Right renal pelvis (tissue), 4 donors: Measurements from ENCODE around the gene HELZ2. TPM values are rescaled to one million over a fixed set of nuclear protein-coding genes. Genes with fewer than 3 reads are reported as not detected.
"Not testable (repeated sequence)": the region's sequence is repeated elsewhere in the genome, so short reads cannot be mapped to it uniquely, and the experiment has no call there.

Experiments used
- DNase-seq, 4 donors: peaks; one replicate each; pipeline ENCODE4 v3.0.0-alpha.2; 2013; ENCODE audit warnings: low read depth in 4 of 4, low spot score in 3 of 4, missing footprints in 1 of 4
- polyA plus RNA-seq, 4 donors: library from polyadenylated mRNA; unstranded; fragments of 120-200 nt; gene quantifications; one replicate each; pipeline ENCODE4 v1.2.1, GENCODE V29; 2013; ENCODE audit not compliant: insufficient read length in 4 of 4

The HELZ2 gene
- polyA plus RNA-seq, 4 donors, result 10.1 to 15.3 (median 11.2) TPM

GRCh38 chr20:63565699-63566335 lies 8.2 kb downstream of the HELZ2 start:
- no peak for DNase-seq

DNA sequence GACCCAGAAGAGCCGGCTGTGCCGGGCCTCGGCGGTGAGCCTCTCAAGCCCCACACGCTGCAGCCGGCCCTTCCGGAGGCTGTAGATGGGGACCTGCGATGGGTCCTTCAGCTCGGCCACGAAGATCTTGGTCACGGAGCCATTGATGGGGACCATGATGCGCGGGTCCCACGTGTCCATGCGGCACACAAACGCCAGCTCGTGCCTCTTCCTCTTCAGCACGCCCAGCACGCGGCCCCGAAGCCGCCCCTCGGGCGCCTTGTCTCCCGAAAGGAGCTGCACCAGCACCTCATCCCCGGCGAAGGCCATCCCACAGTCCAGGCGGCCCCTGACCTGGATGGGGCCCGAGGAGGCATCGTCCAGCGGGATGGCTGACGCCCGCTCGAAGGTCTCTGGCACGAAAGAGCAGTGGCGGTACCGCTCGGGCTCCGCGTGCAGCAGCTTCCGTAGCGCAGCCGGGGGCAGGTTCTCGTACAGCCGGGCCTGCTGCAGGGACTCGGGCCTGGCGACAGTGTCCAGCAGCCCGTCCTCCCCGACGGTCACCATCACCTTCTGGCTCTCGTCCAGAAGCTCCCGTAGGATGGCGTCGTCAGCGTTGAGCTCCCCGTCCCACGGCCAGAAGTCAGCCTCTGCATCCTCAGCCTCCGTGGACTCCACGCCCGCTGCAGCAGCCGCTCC lies 8.9 kb downstream of the HELZ2 start:
- no peak for DNase-seq

DNA sequence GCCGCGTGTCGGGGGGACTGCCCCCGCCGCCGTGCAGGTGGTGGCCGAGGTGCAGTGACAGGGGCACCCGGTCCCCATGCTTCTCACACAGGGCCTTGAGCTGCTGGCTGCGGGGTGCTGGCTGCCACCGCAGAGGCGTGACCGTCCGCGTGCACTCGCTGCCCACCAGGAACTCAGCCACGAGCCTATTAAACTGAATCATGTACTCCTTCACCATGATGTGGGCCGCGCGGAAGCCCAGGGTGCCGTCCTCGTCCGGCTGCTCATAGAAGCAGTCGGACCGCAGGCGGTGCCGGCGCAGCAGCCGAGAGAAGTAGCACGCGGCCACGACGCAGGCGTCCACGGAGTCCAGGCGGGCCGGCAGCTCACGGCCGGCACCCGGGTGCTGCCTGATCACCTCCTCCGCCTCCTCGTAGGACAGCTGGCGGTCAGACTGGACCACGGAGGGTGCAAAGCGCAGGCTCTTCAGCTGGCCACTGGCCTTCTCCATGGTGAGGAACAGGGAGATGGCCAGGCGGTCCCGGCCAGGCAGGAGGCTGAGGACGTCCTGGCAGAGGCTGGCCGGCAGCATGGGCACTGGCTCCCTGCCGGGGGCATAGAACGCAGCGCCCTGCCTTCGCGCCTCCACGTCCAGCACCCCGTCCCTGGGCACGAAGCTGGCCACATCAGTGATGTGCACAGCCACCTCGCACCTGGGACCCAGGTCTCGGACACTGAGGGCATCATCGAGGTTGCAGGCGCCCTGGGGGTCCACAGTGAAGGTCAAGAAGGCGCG lies 9.8 kb downstream of the HELZ2 start:
- no peak for DNase-seq

- no peak for DNase-seq
These were observed 10.7 kb downstream of the HELZ2 start for GRCh38 chr20:63563225-63563935.

GRCh38 chr20:63562461-63563224 lies 11.4 kb downstream of the HELZ2 start:
- DNase-seq, result no peak

DNA sequence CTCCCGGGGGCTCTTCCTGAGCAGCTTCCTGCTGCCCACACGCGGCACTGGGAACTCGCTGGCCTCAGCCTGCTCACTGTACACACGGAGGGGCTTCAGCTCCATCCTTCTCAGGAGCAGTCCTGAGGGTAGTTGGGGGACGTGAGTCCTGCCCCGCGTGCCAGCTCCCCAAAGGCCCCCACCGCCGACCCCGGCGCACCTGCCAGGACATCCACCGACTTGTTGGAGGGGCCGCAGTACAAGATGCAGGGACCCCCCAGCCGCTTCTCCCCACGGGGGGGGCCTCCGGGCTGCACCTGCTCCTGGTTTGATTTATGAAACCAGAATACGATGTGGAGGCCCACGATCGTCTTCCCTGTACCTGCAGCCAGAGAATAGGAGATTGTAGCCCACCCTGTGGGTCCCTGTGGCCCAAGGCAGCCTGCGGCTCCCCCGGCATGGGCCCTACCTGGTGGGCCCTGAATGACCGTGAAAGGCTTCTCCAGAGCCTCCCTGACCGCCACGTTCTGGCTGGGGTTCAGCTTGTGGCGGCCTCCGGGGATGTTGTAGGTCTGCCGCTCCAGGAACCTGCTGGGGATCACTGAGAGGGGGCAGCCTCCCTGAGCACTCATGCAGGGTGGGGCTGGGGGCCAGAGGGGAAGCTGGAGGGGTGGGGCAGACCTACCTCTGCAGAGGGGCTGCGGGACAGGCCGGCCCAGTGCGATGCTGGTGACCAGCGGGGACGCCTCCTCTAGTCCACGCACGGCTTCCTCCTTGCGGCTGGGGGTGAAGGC lies 12.2 kb downstream of the HELZ2 start:
- DNase-seq, result no peak

- DNase-seq, result no peak
These were observed 13.0 kb downstream of the HELZ2 start for GRCh38 chr20:63560856-63561609.

DNA sequence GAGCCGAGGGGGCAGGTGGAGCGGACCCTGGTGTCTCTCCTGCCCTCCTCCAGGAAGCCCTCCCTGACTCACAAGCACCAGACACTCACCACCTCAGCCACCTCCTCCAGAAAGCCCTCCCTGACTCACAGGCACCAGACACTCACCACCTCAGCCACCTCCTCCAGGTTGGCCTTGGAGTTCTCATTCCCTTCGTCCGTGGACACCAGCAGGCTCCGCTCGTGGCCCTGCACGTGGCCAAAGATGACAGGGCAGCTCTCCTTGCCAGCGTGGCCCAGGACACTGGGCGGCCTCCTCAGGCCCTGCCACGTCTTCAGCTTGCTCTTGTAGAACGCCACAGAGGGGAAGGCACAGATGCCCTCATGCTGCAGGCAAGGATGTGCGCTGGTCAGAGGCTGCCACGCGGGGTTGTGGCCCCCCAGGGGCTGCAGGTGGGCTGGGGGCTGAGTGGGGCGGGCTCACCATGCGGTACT lies 13.7 kb downstream of the HELZ2 start:
- DNase-seq, result no peak

GRCh38 chr20:63559485-63560332 lies 14.3 kb downstream of the HELZ2 start:
- not testable (repeated sequence) for DNase-seq

DNA sequence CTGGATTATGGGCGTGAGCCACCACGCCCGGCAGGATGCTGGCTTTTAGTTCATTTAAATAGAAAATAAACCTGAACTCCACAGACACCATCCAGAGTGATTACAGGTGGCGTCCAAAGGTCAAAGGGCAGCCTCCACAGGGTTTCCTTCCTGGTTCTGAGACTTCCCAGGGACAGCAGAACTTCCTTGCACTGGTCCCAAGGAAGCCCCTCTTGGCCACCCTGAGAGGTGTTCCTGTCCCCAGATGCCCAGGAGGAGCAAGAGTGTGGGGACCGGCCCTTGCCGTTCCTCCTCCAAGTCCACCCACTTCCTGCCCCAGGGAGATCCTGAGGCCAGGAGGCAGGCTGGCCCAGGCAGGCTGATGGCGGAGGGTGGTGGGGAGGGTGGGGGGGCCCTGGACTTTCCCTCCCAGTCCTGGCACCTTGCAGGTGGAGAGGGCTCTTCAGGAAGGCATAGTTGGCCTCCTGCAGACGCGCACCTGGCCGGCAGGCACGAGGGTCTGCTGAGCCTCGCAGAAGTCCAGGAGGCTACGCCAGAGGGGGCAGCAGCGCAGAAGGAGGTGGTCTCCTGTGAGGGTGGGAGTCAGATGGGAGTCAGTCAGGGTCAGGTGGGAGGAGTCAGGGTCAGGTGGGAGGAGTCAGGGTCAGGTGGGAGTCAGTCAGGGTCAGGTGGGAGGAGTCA lies 15.1 kb downstream of the HELZ2 start:
- no peak for DNase-seq

GRCh38 chr20:63557481-63557891 lies 16.6 kb downstream of the HELZ2 start:
- DNase-seq, result no peak

DNA sequence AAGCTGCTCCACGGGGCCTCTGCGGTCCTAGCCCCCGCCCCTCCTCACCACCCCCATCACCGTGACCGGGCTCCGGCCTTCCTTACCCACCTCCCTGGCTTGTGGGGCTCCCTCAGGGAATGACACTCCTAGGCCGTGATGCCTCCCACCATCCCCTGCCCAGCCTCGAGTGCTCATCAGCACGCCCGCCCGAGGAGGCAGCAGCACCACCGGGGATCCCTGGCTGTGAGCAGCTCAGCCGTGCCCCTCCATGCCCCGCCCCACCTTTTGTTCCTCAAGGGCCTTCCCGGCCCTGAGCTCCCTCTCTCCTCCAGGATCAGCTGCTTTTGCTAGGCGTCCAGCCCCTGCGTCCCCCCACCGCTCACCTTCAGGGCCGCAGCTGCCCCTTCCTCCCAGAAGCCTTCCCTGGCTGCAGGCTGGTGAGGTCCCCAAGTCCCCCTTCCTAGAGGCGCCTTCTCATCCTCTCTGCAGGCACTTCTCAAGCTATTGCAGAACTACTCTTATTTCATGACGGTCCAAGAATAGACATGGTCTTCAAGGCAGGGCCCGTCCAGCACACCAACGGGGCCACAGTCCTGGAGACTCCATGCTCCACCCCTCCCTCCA lies 17.1 kb downstream of the HELZ2 start:
- no peak for DNase-seq

DNA sequence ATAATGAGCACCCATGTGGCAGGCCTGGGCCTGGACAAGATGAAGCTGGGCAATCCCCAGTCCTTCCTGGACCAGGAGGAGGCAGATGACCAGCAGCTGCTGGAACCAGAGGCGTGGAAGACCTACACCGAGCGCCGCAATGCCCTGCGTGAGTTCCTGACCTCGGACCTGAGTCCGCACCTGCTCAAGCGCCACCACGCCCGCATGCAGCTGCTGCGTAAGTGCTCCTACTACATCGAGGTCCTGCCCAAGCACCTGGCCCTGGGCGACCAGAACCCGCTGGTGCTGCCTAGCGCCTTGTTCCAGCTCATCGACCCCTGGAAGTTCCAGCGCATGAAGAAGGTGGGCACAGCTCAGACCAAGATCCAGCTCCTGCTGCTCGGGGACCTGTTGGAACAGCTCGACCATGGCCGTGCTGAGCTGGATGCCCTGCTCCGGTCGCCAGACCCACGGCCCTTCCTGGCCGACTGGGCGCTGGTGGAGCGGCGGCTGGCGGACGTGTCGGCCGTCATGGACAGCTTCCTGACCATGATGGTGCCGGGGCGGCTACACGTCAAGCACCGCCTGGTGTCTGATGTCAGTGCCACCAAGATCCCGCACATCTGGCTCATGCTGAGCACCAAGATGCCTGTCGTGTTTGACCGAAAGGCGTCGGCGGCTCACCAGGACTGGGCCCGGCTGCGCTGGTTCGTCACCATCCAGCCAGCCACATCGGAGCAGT lies 18.2 kb downstream of the HELZ2 start:
- no peak for DNase-seq

- no peak for DNase-seq
These were observed 19.4 kb downstream of the HELZ2 start for GRCh38 chr20:63554361-63555278.

- no peak for DNase-seq
These were observed 20.1 kb downstream of the HELZ2 start, which contains the start of gene FNDC11 for GRCh38 chr20:63553933-63554290. Gene FNDC11, plus strand, starts transcription at chr20:63554159. Its CDS starts 1,505 bp downstream, at chr20:63555664.
